ENCODE results near the gene BCORL1. TPM values are rescaled to one million over a fixed set of nuclear protein-coding genes. Genes with fewer than 3 reads are reported as not detected.

BCORL1 gene
- total RNA-seq, 1 donor from 2014 or later = 6.1 TPM

DNA sequence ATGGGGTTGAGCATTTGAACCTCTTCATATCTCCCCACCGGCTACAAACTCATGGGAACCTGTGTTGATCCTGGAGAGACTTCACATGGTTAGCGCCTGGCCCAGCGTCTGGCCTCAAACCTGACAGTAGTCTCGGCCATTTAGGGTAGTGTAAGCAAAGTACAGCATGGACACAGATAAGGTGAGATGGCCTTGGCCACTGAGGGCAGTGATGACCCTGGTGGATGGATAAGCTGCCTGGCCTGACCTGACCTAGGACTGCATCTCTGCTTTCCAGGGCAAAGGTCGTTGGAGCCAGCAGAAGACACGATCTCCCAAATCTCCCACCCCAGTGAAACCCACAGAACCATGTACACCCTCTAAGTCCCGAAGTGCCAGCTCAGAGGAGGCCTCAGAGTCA, 51.7 kb downstream of the BCORL1 start:
- DNase-seq (ENCODE audit: extremely low spot score in 2 of 2) = no peak
- intact Hi-C loops (cut with DNase I) = no loop called here
- Histone ChIP-seq H3K27me3 (no peaks in the 10 kb centered on the region), H3K36me3 (peaks cover 0 to 18% of the 10 kb centered on the region in 2 donors), H3K4me3 (no peak overlapping the region), H3K4me1 (no peaks in the 10 kb centered on the region), H3K27ac (no peak overlapping the region), H3K9me3 (no peaks in the 10 kb centered on the region)
- TF ChIP-seq POLR2AphosphoS5 (IDR thresholded peaks at IDR 0.05; ENCODE audit: insufficient read depth in 1 of 2, low read depth in 1 of 2) (no peak), POLR2A (IDR thresholded peaks at IDR 0.05) (no peak)
- TF ChIP-seq, protein P1, sequence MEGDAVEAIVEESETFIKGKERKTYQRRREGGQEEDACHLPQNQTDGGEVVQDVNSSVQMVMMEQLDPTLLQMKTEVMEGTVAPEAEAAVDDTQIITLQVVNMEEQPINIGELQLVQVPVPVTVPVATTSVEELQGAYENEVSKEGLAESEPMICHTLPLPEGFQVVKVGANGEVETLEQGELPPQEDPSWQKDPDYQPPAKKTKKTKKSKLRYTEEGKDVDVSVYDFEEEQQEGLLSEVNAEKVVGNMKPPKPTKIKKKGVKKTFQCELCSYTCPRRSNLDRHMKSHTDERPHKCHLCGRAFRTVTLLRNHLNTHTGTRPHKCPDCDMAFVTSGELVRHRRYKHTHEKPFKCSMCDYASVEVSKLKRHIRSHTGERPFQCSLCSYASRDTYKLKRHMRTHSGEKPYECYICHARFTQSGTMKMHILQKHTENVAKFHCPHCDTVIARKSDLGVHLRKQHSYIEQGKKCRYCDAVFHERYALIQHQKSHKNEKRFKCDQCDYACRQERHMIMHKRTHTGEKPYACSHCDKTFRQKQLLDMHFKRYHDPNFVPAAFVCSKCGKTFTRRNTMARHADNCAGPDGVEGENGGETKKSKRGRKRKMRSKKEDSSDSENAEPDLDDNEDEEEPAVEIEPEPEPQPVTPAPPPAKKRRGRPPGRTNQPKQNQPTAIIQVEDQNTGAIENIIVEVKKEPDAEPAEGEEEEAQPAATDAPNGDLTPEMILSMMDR (IDR thresholded peaks at IDR 0.05) = no peak

DNA sequence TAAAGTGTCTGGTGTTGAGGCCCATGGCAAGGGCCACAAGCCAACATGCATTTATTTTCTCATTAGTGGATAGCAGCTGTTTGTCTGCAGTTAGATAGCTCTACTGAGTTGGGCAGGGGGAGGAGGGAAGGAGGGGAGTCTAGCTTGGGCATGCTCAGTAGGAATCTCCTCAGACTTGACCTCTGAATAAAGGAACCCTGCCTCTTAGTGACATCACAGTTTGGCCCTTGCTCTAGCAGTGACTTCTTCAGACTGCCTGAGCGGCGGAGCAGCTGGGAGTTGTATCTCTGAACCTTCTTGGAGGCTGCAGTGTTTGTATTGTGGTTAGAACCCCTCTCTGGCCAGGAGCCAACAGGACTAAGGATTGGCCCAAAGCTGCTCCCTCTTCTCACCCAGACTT, 57.4 kb downstream of the BCORL1 start:
- TF ChIP-seq, protein P1 (IDR thresholded peaks at IDR 0.05) = no peak
- TF ChIP-seq POLR2AphosphoS5 (IDR thresholded peaks at IDR 0.05; ENCODE audit: insufficient read depth in 1 of 2, low read depth in 1 of 2) = no peak
- no peak for TF ChIP-seq POLR2A (IDR thresholded peaks at IDR 0.05)
- Histone ChIP-seq H3K27me3 (no peaks in the 10 kb centered on the region), H3K9me3 (no peaks in the 10 kb centered on the region), H3K27ac (no peak overlapping the region), H3K36me3 (peaks cover 0 to 34% of the 10 kb centered on the region in 2 donors), H3K4me3 (no peak overlapping the region), H3K4me1 (no peaks in the 10 kb centered on the region)
- DNase-seq (ENCODE audit: extremely low spot score in 2 of 2) = no peak
- intact Hi-C loops (cut with DNase I) = no loop called here

DNA sequence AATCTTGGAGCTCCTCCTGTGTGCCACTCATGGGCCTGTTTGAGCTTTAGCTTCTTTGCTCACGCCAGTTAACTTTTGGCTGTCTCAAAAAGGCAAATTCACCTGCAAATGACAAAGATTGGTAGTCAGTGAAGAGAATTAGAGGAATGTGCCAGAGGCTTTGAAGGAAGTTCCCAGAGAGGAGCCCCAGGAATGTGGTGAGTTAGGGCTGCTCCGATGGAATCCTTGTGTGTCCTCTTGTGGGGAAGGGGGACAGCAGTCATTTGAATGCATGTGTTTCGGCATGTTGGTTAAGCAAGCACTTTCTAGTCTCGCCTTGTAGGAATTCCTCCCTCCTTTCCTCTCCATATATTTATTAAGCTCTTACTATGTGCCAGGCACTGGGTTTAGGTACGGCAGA, 65.0 kb downstream of the BCORL1 start:
- intact Hi-C loops (cut with DNase I) = no loop called here
- H3K36me3 ChIP-seq = peaks cover 0 to 13% of the 10 kb centered on the region in 2 donors
- no peaks in the 10 kb centered on the region for H3K9me3 ChIP-seq
- H3K27ac ChIP-seq = no peak overlapping the region
- TF ChIP-seq POLR2A (IDR thresholded peaks at IDR 0.05) = no peak
- TF ChIP-seq POLR2AphosphoS5 (IDR thresholded peaks at IDR 0.05; ENCODE audit: insufficient read depth in 1 of 2, low read depth in 1 of 2) = no peak
- TF ChIP-seq, protein P1 (IDR thresholded peaks at IDR 0.05) = no peak
- H3K4me1 ChIP-seq = no peaks in the 10 kb centered on the region
- H3K4me3 ChIP-seq = no peak overlapping the region
- DNase-seq (ENCODE audit: extremely low spot score in 2 of 2) = no peak
- no peaks in the 10 kb centered on the region for H3K27me3 ChIP-seq

DNA sequence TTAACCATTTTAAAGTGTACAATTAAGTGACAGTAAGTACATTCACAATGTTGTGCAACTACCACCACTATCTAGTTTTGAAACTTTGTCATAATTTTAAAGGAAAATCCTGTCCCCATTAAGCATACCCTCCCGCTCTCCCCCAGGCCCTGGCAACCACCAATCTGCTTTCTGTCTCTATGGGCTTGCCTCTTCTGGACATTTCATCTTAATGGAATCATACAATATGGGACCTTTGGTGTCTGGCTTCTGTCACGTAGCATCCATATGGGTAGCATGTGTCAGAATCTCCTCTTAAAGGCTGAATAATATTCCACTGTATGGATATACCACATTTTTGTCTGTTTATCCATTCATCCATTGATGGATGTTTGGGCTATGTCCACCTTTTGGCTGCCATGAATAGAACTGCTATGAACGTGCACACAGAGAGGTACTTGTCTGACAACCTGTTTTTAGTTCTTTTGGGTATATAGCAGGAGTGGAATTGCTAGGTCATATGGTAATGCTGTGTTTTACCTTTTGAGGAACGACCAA, 66.3 kb downstream of the BCORL1 start:
- DNase-seq (ENCODE audit: extremely low spot score in 2 of 2) = no peak
- peaks cover 0 to 25% of the 10 kb centered on the region in 2 donors for H3K36me3 ChIP-seq
- H3K9me3 ChIP-seq = no peaks in the 10 kb centered on the region
- no peak overlapping the region for H3K27ac ChIP-seq
- H3K4me1 ChIP-seq = no peaks in the 10 kb centered on the region
- intact Hi-C loops (cut with DNase I) = no loop called here
- H3K4me3 ChIP-seq = no peak overlapping the region
- H3K27me3 ChIP-seq = no peaks in the 10 kb centered on the region
- no peak for TF ChIP-seq POLR2AphosphoS5 (IDR thresholded peaks at IDR 0.05; ENCODE audit: insufficient read depth in 1 of 2, low read depth in 1 of 2)
- no peak for TF ChIP-seq POLR2A (IDR thresholded peaks at IDR 0.05)
- TF ChIP-seq, protein P1 (IDR thresholded peaks at IDR 0.05) = no peak

DNA sequence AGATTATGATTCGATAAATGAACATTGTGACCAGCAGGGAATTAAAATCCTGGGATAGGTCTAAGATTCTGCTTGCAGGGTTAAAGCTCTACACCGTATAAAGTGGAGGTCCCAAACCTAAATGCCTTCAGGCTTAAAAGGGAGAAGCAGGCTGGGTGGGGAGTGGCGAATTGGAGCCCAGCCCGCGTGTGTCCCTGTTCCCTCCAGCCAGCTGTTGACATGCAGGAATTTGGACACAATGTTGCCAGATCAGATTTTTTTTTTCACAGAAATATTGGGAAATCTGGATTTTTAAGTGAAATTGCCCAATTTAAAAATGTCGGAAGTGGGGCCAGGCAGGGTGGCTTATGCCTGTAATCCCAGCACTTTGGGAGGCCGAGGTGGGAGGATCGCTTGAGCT, 67.4 kb downstream of the BCORL1 start:
- H3K27ac ChIP-seq = no peak overlapping the region
- no peak for DNase-seq (ENCODE audit: extremely low spot score in 2 of 2)
- H3K9me3 ChIP-seq = no peaks in the 10 kb centered on the region
- no peaks in the 10 kb centered on the region for H3K27me3 ChIP-seq
- H3K4me3 ChIP-seq = no peak overlapping the region
- TF ChIP-seq POLR2A (IDR thresholded peaks at IDR 0.05) (no peak), POLR2AphosphoS5 (IDR thresholded peaks at IDR 0.05; ENCODE audit: insufficient read depth in 1 of 2, low read depth in 1 of 2) (no peak)
- TF ChIP-seq, protein P1 (IDR thresholded peaks at IDR 0.05) = no peak
- peaks cover 0 to 30% of the 10 kb centered on the region in 2 donors for H3K36me3 ChIP-seq
- peaks cover 5% of the 10 kb centered on the region for H3K4me1 ChIP-seq
- intact Hi-C loops (cut with DNase I) = no loop called here

All from vagina (tissue), 2 donors.